Measurements from ENCODE around the gene FANCD2. TPM values are rescaled to one million over a fixed set of nuclear protein-coding genes. Genes with fewer than 3 reads are reported as not detected.

Gene FANCD2
- total and polyA plus RNA-seq, 4 donors = 0.76 to 24.6 (median 0.84) TPM

DNA sequence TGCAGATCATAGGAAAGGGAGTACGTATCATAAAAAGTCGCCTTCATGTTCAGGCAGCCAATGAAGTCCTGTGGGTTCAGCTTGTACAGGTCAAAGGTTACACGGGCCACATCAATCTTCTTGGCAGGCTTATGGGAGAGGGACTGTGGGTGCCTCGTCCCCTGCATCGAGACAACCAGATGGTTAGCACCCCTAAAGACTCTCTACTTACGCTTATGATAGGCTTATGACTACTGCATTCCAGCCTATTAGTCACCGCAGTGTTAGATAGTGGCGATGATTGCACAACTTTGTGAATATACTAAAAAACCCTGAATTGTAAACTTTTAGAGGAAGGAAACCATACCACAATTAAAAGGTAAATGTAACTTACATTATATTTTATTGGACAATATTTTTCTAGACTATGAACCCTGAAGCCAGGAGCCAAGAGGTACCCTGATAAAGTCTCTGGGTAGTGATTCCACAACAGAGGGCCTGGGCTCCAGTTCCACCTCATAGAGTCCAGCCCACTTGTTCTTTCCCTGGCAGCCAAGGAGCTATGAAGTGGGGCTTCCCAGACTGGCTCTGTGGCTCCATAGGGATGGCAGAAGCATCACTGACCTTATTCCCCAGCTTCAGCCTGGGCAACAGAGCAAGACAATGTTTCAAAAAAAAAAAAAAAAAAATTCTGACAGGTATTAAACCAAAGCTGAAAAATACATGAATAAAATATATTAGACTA is 2.5 kb upstream of the FANCD2 start:
- Histone ChIP-seq H3K27me3 (ENCODE audit: control insufficient read depth in 4 of 4, insufficient read depth in 4 of 4, low read length in 3 of 4) (no peaks in the 10 kb centered on the region), H3K9ac (ENCODE audit: low read depth in 1 of 2, low read length in 2 of 2) (no peak overlapping the region), H3K36me3 (ENCODE audit: control insufficient read depth in 4 of 4, insufficient read depth in 3 of 4, low read depth in 1 of 4, low read length in 3 of 4) (peaks cover 4 to 26% (median 13%) of the 10 kb centered on the region in 4 donors), H3K27ac (ENCODE audit: low read depth in 1 of 2, low read length in 2 of 2) (no peak overlapping the region), H3K9me3 (ENCODE audit: control insufficient read depth in 4 of 4, low read length in 3 of 4) (no peaks in the 10 kb centered on the region), H3K4me3 (ENCODE audit: low read depth in 1 of 3, low read length in 3 of 3) (no peak overlapping the region), H3K4me1 (ENCODE audit: control insufficient read depth in 4 of 4, insufficient read depth in 4 of 4, low read length in 3 of 4) (peaks cover 3 to 23% (median 21%) of the 10 kb centered on the region in 4 donors)
- DNase-seq (ENCODE audit: low spot score) = no peak
- WGBS = 82% methylated on average over 8 of the region's 8 CpGs
- no peak for TF ChIP-seq FOXA2 (IDR thresholded peaks at IDR 0.05)
- no peak for TF ChIP-seq TAF1 (conservative IDR thresholded peaks at IDR 0.05)
- TF ChIP-seq GABPA (IDR thresholded peaks at IDR 0.05 in 1 of 2, conservative IDR thresholded peaks at IDR 0.05 in 1 of 2) = no peak
- no peak for TF ChIP-seq HNF4A (conservative IDR thresholded peaks at IDR 0.05)
- no peak for TF ChIP-seq JUND (IDR thresholded peaks at IDR 0.05)
- TF ChIP-seq, protein P1, sequence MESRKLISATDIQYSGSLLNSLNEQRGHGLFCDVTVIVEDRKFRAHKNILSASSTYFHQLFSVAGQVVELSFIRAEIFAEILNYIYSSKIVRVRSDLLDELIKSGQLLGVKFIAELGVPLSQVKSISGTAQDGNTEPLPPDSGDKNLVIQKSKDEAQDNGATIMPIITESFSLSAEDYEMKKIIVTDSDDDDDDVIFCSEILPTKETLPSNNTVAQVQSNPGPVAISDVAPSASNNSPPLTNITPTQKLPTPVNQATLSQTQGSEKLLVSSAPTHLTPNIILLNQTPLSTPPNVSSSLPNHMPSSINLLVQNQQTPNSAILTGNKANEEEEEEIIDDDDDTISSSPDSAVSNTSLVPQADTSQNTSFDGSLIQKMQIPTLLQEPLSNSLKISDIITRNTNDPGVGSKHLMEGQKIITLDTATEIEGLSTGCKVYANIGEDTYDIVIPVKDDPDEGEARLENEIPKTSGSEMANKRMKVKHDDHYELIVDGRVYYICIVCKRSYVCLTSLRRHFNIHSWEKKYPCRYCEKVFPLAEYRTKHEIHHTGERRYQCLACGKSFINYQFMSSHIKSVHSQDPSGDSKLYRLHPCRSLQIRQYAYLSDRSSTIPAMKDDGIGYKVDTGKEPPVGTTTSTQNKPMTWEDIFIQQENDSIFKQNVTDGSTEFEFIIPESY (IDR thresholded peaks at IDR 0.05) = no peak
- no peak for TF ChIP-seq NR2F2 (IDR thresholded peaks at IDR 0.05)
- TF ChIP-seq YY1 (IDR thresholded peaks at IDR 0.05) = no peak
- TF ChIP-seq, protein P2, sequence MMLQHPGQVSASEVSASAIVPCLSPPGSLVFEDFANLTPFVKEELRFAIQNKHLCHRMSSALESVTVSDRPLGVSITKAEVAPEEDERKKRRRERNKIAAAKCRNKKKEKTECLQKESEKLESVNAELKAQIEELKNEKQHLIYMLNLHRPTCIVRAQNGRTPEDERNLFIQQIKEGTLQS (IDR thresholded peaks at IDR 0.05) = no peak
- TF ChIP-seq RAD21 (IDR thresholded peaks at IDR 0.05) = no peak
- no peak for TF ChIP-seq SP1 (IDR thresholded peaks at IDR 0.05)
- no peak for TF ChIP-seq FOXA1 (IDR thresholded peaks at IDR 0.05)

DNA sequence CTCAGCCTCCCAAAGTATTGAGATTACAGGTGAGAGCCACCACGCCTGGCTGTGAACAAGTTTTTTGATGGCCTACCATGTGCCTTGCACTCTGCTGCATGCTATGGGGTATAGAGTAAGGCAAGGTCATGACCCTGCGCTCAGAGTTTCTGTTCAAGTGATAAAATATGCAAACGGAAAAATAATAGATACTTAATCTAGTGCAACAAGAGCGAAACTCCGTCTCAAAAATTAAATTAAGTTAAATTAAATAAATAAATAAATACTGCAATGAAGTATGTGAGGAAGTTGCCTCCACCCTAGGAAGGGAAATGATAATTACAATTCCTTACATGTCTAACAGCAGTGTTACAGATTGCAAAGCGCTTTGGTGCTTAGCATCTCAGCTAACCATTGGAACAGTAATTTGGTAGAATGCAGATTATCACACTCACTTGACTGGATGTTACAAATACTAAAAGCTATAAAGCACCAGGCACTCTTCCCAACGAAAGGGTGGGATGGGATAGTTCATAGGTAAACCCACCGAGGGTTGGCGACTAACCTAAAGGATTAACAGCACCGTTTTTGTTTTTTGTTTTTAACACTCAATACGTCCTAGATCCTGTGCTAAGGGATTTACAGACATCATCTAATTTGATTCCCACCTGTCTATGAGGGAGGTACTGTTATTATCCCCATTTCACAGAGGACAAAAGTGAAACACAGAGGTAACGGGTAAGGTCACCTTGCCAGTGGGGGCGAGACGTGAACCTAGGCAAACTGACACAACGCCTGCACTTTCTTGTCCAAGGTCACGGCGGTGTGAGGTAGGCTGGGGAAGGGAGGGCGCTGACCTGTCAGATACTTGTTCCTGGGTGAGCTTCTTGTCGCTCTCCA is 793 bp upstream of the FANCD2 start:
- DNase-seq (ENCODE audit: low spot score) = no peak
- H3K9me3 ChIP-seq (ENCODE audit: control insufficient read depth in 4 of 4, low read length in 3 of 4) = no peaks in the 10 kb centered on the region
- peak overlapping the region; percentile 38 to 62 for H3K27ac ChIP-seq (ENCODE audit: low read depth in 1 of 2, low read length in 2 of 2)
- 30% methylated on average over 19 of the region's 19 CpGs for WGBS
- no peaks in the 10 kb centered on the region for H3K27me3 ChIP-seq (ENCODE audit: control insufficient read depth in 4 of 4, insufficient read depth in 4 of 4, low read length in 3 of 4)
- H3K4me1 ChIP-seq (ENCODE audit: control insufficient read depth in 4 of 4, insufficient read depth in 4 of 4, low read length in 3 of 4) = peaks cover 3 to 23% (median 21%) of the 10 kb centered on the region in 4 donors
- H3K4me3 ChIP-seq (ENCODE audit: low read depth in 1 of 3, low read length in 3 of 3) = peak overlapping the region; percentile 90 to 98 (median 98)
- peaks cover 2 to 19% (median 13%) of the 10 kb centered on the region in 4 donors for H3K36me3 ChIP-seq (ENCODE audit: control insufficient read depth in 4 of 4, insufficient read depth in 3 of 4, low read depth in 1 of 4, low read length in 3 of 4)
- peak overlapping the region; percentile 61 to 85 for H3K9ac ChIP-seq (ENCODE audit: low read depth in 1 of 2, low read length in 2 of 2)
- TF ChIP-seq GABPA (IDR thresholded peaks at IDR 0.05 in 1 of 2, conservative IDR thresholded peaks at IDR 0.05 in 1 of 2) (no peak), HNF4A (conservative IDR thresholded peaks at IDR 0.05) (no peak), TAF1 (conservative IDR thresholded peaks at IDR 0.05) (no peak), FOXA2 (IDR thresholded peaks at IDR 0.05) (no peak), YY1 (IDR thresholded peaks at IDR 0.05) (no peak), RXRA (IDR thresholded peaks at IDR 0.05) (peak in 1 of 2 donors; percentile 13)

DNA sequence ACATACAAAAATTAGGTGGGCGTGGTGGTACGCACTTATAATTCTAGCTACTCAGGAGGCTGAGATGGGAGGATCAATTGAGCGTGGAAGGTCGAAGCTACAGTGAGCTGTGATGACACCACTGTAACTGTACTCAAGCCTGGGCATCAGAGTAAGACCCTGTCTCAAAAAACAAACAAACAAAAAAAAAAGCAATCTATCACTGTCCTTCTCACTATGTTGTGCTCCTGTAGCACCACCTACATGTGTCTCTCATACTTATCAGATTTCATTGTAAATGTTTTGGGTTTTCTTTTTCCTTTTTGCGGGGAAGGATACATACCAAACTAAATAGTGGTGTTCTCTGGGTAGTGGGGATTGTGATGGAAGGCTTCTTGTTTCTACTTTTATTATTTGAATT is 14.8 kb downstream of the FANCD2 start:
- no peaks in the 10 kb centered on the region for H3K27me3 ChIP-seq (ENCODE audit: control insufficient read depth in 4 of 4, insufficient read depth in 4 of 4, low read length in 3 of 4)
- no peaks in the 10 kb centered on the region for H3K9me3 ChIP-seq (ENCODE audit: control insufficient read depth in 4 of 4, low read length in 3 of 4)
- H3K36me3 ChIP-seq (ENCODE audit: control insufficient read depth in 4 of 4, insufficient read depth in 3 of 4, low read depth in 1 of 4, low read length in 3 of 4) = no peaks in the 10 kb centered on the region
- 98% methylated on average over 5 of the region's 5 CpGs for WGBS
- no peak overlapping the region for H3K9ac ChIP-seq (ENCODE audit: low read depth in 1 of 2, low read length in 2 of 2)
- H3K4me3 ChIP-seq (ENCODE audit: low read depth in 1 of 3, low read length in 3 of 3) = no peak overlapping the region
- no peak overlapping the region for H3K27ac ChIP-seq (ENCODE audit: low read depth in 1 of 2, low read length in 2 of 2)
- TF ChIP-seq, protein P3, sequence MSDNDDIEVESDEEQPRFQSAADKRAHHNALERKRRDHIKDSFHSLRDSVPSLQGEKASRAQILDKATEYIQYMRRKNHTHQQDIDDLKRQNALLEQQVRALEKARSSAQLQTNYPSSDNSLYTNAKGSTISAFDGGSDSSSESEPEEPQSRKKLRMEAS (IDR thresholded peaks at IDR 0.05) = no peak
- TF ChIP-seq RAD21 (IDR thresholded peaks at IDR 0.05) (no peak), RXRA (IDR thresholded peaks at IDR 0.05) (no peak), NR2F2 (IDR thresholded peaks at IDR 0.05) (no peak), FOXA2 (IDR thresholded peaks at IDR 0.05) (no peak), FOXA1 (IDR thresholded peaks at IDR 0.05) (no peak), JUND (IDR thresholded peaks at IDR 0.05) (no peak), YY1 (IDR thresholded peaks at IDR 0.05) (no peak)
- TF ChIP-seq, protein P4, sequence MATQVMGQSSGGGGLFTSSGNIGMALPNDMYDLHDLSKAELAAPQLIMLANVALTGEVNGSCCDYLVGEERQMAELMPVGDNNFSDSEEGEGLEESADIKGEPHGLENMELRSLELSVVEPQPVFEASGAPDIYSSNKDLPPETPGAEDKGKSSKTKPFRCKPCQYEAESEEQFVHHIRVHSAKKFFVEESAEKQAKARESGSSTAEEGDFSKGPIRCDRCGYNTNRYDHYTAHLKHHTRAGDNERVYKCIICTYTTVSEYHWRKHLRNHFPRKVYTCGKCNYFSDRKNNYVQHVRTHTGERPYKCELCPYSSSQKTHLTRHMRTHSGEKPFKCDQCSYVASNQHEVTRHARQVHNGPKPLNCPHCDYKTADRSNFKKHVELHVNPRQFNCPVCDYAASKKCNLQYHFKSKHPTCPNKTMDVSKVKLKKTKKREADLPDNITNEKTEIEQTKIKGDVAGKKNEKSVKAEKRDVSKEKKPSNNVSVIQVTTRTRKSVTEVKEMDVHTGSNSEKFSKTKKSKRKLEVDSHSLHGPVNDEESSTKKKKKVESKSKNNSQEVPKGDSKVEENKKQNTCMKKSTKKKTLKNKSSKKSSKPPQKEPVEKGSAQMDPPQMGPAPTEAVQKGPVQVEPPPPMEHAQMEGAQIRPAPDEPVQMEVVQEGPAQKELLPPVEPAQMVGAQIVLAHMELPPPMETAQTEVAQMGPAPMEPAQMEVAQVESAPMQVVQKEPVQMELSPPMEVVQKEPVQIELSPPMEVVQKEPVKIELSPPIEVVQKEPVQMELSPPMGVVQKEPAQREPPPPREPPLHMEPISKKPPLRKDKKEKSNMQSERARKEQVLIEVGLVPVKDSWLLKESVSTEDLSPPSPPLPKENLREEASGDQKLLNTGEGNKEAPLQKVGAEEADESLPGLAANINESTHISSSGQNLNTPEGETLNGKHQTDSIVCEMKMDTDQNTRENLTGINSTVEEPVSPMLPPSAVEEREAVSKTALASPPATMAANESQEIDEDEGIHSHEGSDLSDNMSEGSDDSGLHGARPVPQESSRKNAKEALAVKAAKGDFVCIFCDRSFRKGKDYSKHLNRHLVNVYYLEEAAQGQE (IDR thresholded peaks at IDR 0.05) = no peak
- TF ChIP-seq, protein P5, sequence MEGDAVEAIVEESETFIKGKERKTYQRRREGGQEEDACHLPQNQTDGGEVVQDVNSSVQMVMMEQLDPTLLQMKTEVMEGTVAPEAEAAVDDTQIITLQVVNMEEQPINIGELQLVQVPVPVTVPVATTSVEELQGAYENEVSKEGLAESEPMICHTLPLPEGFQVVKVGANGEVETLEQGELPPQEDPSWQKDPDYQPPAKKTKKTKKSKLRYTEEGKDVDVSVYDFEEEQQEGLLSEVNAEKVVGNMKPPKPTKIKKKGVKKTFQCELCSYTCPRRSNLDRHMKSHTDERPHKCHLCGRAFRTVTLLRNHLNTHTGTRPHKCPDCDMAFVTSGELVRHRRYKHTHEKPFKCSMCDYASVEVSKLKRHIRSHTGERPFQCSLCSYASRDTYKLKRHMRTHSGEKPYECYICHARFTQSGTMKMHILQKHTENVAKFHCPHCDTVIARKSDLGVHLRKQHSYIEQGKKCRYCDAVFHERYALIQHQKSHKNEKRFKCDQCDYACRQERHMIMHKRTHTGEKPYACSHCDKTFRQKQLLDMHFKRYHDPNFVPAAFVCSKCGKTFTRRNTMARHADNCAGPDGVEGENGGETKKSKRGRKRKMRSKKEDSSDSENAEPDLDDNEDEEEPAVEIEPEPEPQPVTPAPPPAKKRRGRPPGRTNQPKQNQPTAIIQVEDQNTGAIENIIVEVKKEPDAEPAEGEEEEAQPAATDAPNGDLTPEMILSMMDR (IDR thresholded peaks at IDR 0.05; ENCODE audit: low read depth, low read length, missing input control) = no peak
- TF ChIP-seq, protein P2 (IDR thresholded peaks at IDR 0.05) = no peak
- no peak for DNase-seq (ENCODE audit: low spot score)
- H3K4me1 ChIP-seq (ENCODE audit: control insufficient read depth in 4 of 4, insufficient read depth in 4 of 4, low read length in 3 of 4) = no peaks in the 10 kb centered on the region
